Smooth muscle cell (in vitro differentiated cells): ENCODE measurements around the gene SUMO3. TPM values are rescaled to one million over a fixed set of nuclear protein-coding genes. Genes with fewer than 3 reads are reported as not detected.

Experiments used
- DNase-seq: peaks from one replicate; lab custom pipeline; 2025; ENCODE audit not compliant: unreplicated experiment; lab: John Stamatoyannopoulos, UW
- H2AFZ ChIP-seq: fragments of 200-600 bp; sonication (generic); 2 replicates; pipeline ENCODE4 v1.6.0; 2016; ENCODE audit warnings: antibody characterized with exemption, low read depth, mild to moderate bottlenecking
- H3F3A ChIP-seq: fragments of 200-600 bp; sonication (generic); 2 replicates; pipeline ENCODE4 v1.6.0; 2017; ENCODE audit warnings: antibody characterized with exemption, low read depth
- H3K27ac ChIP-seq: fragments of 200-600 bp; sonication (generic); 2 replicates; pipeline ENCODE4 v1.5.1; 2016; ENCODE audit warnings: low read depth, mild to moderate bottlenecking
- H3K27me3 ChIP-seq: fragments of 200-600 bp; sonication (generic); 2 replicates; pipeline ENCODE4 v1.6.1; 2016; ENCODE audit warnings: low read depth, mild to moderate bottlenecking
- H3K36me3 ChIP-seq: fragments of 200-600 bp; sonication (generic); 2 replicates; pipeline ENCODE4 v1.5.1; 2016; ENCODE audit warnings: low read depth
- H3K4me1 ChIP-seq: fragments of 200-600 bp; sonication (generic); 2 replicates; pipeline ENCODE4 v1.5.1; 2016; ENCODE audit warnings: low read depth
- H3K4me2 ChIP-seq: fragments of 200-600 bp; sonication (generic); 2 replicates; pipeline ENCODE4 v1.6.0; 2016; ENCODE audit warnings: mild to moderate bottlenecking
- H3K4me3 ChIP-seq: fragments of 200-600 bp; sonication (generic); 2 replicates; pipeline ENCODE4 v1.5.1; 2016; ENCODE audit warnings: mild to moderate bottlenecking
- H3K79me2 ChIP-seq: fragments of 200-600 bp; sonication (generic); 2 replicates; pipeline ENCODE4 v1.6.0; 2016; ENCODE audit warnings: low read depth, mild to moderate bottlenecking
- H3K9ac ChIP-seq: fragments of 200-600 bp; sonication (generic); 2 replicates; pipeline ENCODE4 v1.6.0; 2016; ENCODE audit warnings: low read depth
- H3K9me3 ChIP-seq: fragments of 200-600 bp; sonication (generic); replicated peaks from 2 replicates; pipeline ENCODE4 v1.5.1; 2016; ENCODE audit warnings: low read depth
- H4K20me1 ChIP-seq: fragments of 200-600 bp; sonication (generic); 2 replicates; pipeline ENCODE4 v1.6.0; 2016; ENCODE audit warnings: low read depth
- CTCF ChIP-seq: fragments of 200-600 bp; sonication (generic); IDR thresholded peaks from 2 replicates; pipeline ENCODE4 v1.5.1; 2017; ENCODE audit warnings: borderline replicate concordance, mild to moderate bottlenecking, antibody characterized with exemption; ENCODE audit not compliant: insufficient read depth, poor library complexity, severe bottlenecking
- WGBS: methylation state at CpG from one replicate; pipeline ENCODE4 v1.1.7; 2016; ENCODE audit warnings: low lambda C conversion rate; 5-methylcytosine and 5-hydroxymethylcytosine counted together
- polyA plus RNA-seq: library from polyadenylated mRNA; unstranded; fragments of >200 nt; fragmentation: Nextera tagmentation; extraction: Ambion mirVana; gene quantifications from 2 replicates; pipeline ENCODE4 v1.2.1, GENCODE V29; 2016
- total RNA-seq: library from RNA; depleted of rRNA; stranded (reverse); fragments of >200 nt; gene quantifications from 2 replicates; pipeline ENCODE4 v1.2.3, GENCODE V29; 2014

Gene SUMO3
- total and polyA plus RNA-seq, 2 experiments from 2014 or later, result 87.9 to 124 TPM

GRCh38 chr21:44785620-44786335 is 32.1 kb downstream of the SUMO3 start:
- Histone ChIP-seq H3F3A (no peaks in the 10 kb centered on the region), H3K79me2 (peaks cover 33% of the 10 kb centered on the region), H3K36me3 (no peaks in the 10 kb centered on the region), H3K27me3 (no peaks in the 10 kb centered on the region), H4K20me1 (peaks cover 81% of the 10 kb centered on the region), H3K4me2 (no peak overlapping the region), H3K4me3 (no peak overlapping the region), H3K27ac (no peak overlapping the region), H3K4me1 (no peaks in the 10 kb centered on the region), H3K9me3 (no peaks in the 10 kb centered on the region), H3K9ac (no peak overlapping the region), H2AFZ (no peak overlapping the region)
- 87% methylated on average over 13 of the region's 13 CpGs for WGBS
- no peak for DNase-seq
- TF ChIP-seq CTCF, result no peak

- Histone ChIP-seq H3K27ac (no peak overlapping the region), H2AFZ (no peak overlapping the region), H3F3A (no peaks in the 10 kb centered on the region), H3K79me2 (peaks cover 33% of the 10 kb centered on the region), H4K20me1 (peaks cover 81% of the 10 kb centered on the region), H3K27me3 (no peaks in the 10 kb centered on the region), H3K36me3 (no peaks in the 10 kb centered on the region), H3K4me3 (no peak overlapping the region), H3K4me2 (no peak overlapping the region), H3K9ac (no peak overlapping the region), H3K9me3 (no peaks in the 10 kb centered on the region), H3K4me1 (no peaks in the 10 kb centered on the region)
- 97% methylated on average over 6 of the region's 6 CpGs for WGBS
- DNase-seq, result no peak
- TF ChIP-seq CTCF, result no peak
These were observed 33.1 kb downstream of the SUMO3 start for GRCh38 chr21:44784810-44785209.

GRCh38 chr21:44783020-44783696 is 34.7 kb downstream of the SUMO3 start:
- H3F3A ChIP-seq, result no peaks in the 10 kb centered on the region
- no peak overlapping the region for H3K27ac ChIP-seq
- no peak overlapping the region for H3K4me3 ChIP-seq
- no peak for TF ChIP-seq CTCF
- DNase-seq, result no peak
- H3K9ac ChIP-seq, result no peak overlapping the region
- peaks cover 24% of the 10 kb centered on the region for H3K79me2 ChIP-seq
- no peak overlapping the region for H2AFZ ChIP-seq
- H3K4me2 ChIP-seq, result no peak overlapping the region
- H3K27me3 ChIP-seq, result no peaks in the 10 kb centered on the region
- whole genome bisulfite sequencing, result 99% methylated on average over 5 of the region's 5 CpGs
- no peaks in the 10 kb centered on the region for H3K4me1 ChIP-seq
- peaks cover 79% of the 10 kb centered on the region for H4K20me1 ChIP-seq
- H3K36me3 ChIP-seq, result no peaks in the 10 kb centered on the region
- no peaks in the 10 kb centered on the region for H3K9me3 ChIP-seq
